Type B pancreatic cell (in vitro differentiated cells): ENCODE results near the gene SLC35D1. TPM values are rescaled to one million over a fixed set of nuclear protein-coding genes. Genes with fewer than 3 reads are reported as not detected.

Source experiments
- DNase-seq: peaks from one replicate; pipeline ENCODE4 v3.0.0; 2021; ENCODE audit warnings: mixed read lengths; ENCODE audit not compliant: unreplicated experiment; ENCODE audit errors: extremely low spot score
- H3K27ac Mint-ChIP-seq: 2 replicates; pipeline ENCODE4 v1.8.0; 2021; ENCODE audit warnings: mild to moderate bottlenecking, mixed read lengths
- H3K27me3 Mint-ChIP-seq: 2 replicates; pipeline ENCODE4 v1.8.0; 2021; ENCODE audit warnings: mixed read lengths
- H3K36me3 Mint-ChIP-seq: 2 replicates; pipeline ENCODE4 v1.8.0; 2021; ENCODE audit warnings: mixed read lengths
- H3K4me1 Mint-ChIP-seq: one replicate; pipeline ENCODE4 v1.8.0; 2021; ENCODE audit warnings: mixed read lengths; ENCODE audit not compliant: unreplicated experiment
- H3K4me3 Mint-ChIP-seq: 2 replicates; pipeline ENCODE4 v1.8.0; 2021; ENCODE audit warnings: mild to moderate bottlenecking, mixed read lengths
- H3K9me3 Mint-ChIP-seq: 2 replicates; pipeline ENCODE4 v1.8.0; 2021; ENCODE audit warnings: mixed read lengths
- CTCF ChIP-seq: fragments of 200-600 bp; sonication (generic); conservative IDR thresholded peaks from 2 replicates; pipeline ENCODE4 v1.5.0; 2021; ENCODE audit warnings: antibody characterized with exemption, mild to moderate bottlenecking
- long read RNA-seq: library from polyadenylated mRNA; unstranded; transcript quantifications from one replicate; pipeline ENCODE4 v2.0.0, GENCODE V29; 2020
- total RNA-seq: library from RNA; stranded (reverse); gene quantifications from 2 replicates; pipeline ENCODE4 v1.2.1, GENCODE V29; 2021; ENCODE audit warnings: low replicate concordance

SLC35D1 gene
- 10.0 and 13.0 TPM in 2 replicates for total RNA-seq
- long read RNA-seq, full-length matches to known transcripts = 5 of 13 reads
- long read RNA-seq, partial matches to known transcripts = 1 of 13 reads
- long read RNA-seq, other reads (novel, unspliced or antisense) = 7 of 13 reads

- peaks cover 7% of the 10 kb centered on the region for H3K36me3 Mint-ChIP-seq
- peak within 1 kb of the TSS; percentile 91 for H3K4me3 Mint-ChIP-seq
- peak within 1 kb of the TSS; percentile 84 for H3K27ac Mint-ChIP-seq
- H3K4me1 Mint-ChIP-seq = peaks cover 20% of the 10 kb centered on the region
- peak; percentile 88 for DNase-seq
- peaks cover 3% of the 10 kb centered on the region for H3K27me3 Mint-ChIP-seq
- H3K9me3 Mint-ChIP-seq = no peaks in the 10 kb centered on the region
- no peak for TF ChIP-seq CTCF
These were observed at the start of gene SLC35D1 for GRCh38 chr1:67053785-67054772. Gene SLC35D1 (minus strand): TSS chr1:67054148. CDS start chr1:67054013, 135 bp downstream.

- Mint-ChIP-seq H3K4me1 (peaks cover 10% of the 10 kb centered on the region), H3K27ac (no peak overlapping the region), H3K4me3 (no peak overlapping the region), H3K27me3 (no peaks in the 10 kb centered on the region), H3K36me3 (no peaks in the 10 kb centered on the region), H3K9me3 (no peaks in the 10 kb centered on the region)
- no peak for DNase-seq
- no peak for TF ChIP-seq CTCF
These were observed 49.6 kb upstream of the SLC35D1 start for GRCh38 chr1:67103548-67103947.

GRCh38 chr1:67100833-67101232 is 46.9 kb upstream of the SLC35D1 start:
- H3K27ac Mint-ChIP-seq = no peak overlapping the region
- DNase-seq = no peak
- no peaks in the 10 kb centered on the region for H3K36me3 Mint-ChIP-seq
- H3K27me3 Mint-ChIP-seq = no peaks in the 10 kb centered on the region
- no peak overlapping the region for H3K4me3 Mint-ChIP-seq
- TF ChIP-seq CTCF = no peak
- H3K9me3 Mint-ChIP-seq = no peaks in the 10 kb centered on the region
- peaks cover 16% of the 10 kb centered on the region for H3K4me1 Mint-ChIP-seq

- TF ChIP-seq CTCF = no peak
- Mint-ChIP-seq H3K4me3 (no peak overlapping the region), H3K9me3 (no peaks in the 10 kb centered on the region), H3K36me3 (no peaks in the 10 kb centered on the region), H3K27me3 (no peaks in the 10 kb centered on the region), H3K27ac (peak overlapping the region; percentile 33), H3K4me1 (peaks cover 12% of the 10 kb centered on the region)
- no peak for DNase-seq
These were observed 43.4 kb upstream of the SLC35D1 start for GRCh38 chr1:67097305-67097704.

- Mint-ChIP-seq H3K4me1 (peaks cover 7% of the 10 kb centered on the region), H3K27ac (no peak overlapping the region), H3K4me3 (no peak overlapping the region), H3K9me3 (no peaks in the 10 kb centered on the region), H3K36me3 (no peaks in the 10 kb centered on the region), H3K27me3 (no peaks in the 10 kb centered on the region)
- TF ChIP-seq CTCF = no peak
- DNase-seq = no peak
These were observed 40.2 kb upstream of the SLC35D1 start for GRCh38 chr1:67094191-67094590.
